CD14-positive monocyte (primary cell): ENCODE data around the gene FBXO30. TPM values are rescaled to one million over a fixed set of nuclear protein-coding genes. Genes with fewer than 3 reads are reported as not detected.
A peak's percentile ranks its signal among the peaks of the same experiment; 100 is the strongest.

Experiments
- DNase-seq, 3 donors: peaks; one replicate each; pipeline ENCODE4 v3.0.0-alpha.2; 2011 to 2022
- H2AFZ ChIP-seq: 2 replicates; pipeline ENCODE4 v1.6.0; 2012; ENCODE audit warnings: mild to moderate bottlenecking, low read depth, low read length, inconsistent platforms; ENCODE audit not compliant: insufficient read depth, poor library complexity, severe bottlenecking
- H3K27ac ChIP-seq, 2 donors: 1 replicate in 1 of 2; 2 replicates in 1 of 2; pipeline ENCODE4 v1.5.1; 2012 to 2013; ENCODE audit warnings: low read length in 2 of 2, control low read depth in 1 of 2, inconsistent platforms in 1 of 2, low read depth in 1 of 2, mild to moderate bottlenecking in 1 of 2
- H3K27me3 ChIP-seq, 2 donors: one replicate each; pipeline versions ENCODE4 v1.6.0 to v1.6.1; 2011 to 2013; ENCODE audit warnings: low read length in 2 of 2; ENCODE audit not compliant: control insufficient read depth in 2 of 2, insufficient read depth in 2 of 2
- H3K36me3 ChIP-seq, 2 donors: replicated peaks in 1 of 2; 1 replicate in 1 of 2; 2 replicates in 1 of 2; pipeline versions ENCODE4 v1.5.1 to v1.6.1; 2012 to 2013; ENCODE audit warnings: low read length in 2 of 2, control low read depth in 1 of 2, inconsistent platforms in 1 of 2, mild to moderate bottlenecking in 1 of 2; ENCODE audit not compliant: insufficient read depth in 2 of 2, control insufficient read depth in 1 of 2
- H3K4me1 ChIP-seq, 2 donors: 1 replicate in 1 of 2; 2 replicates in 1 of 2; pipeline versions ENCODE4 v1.5.1 to v1.6.1; 2012 to 2013; ENCODE audit warnings: low read length in 2 of 2, control low read depth in 1 of 2, inconsistent platforms in 1 of 2, mild to moderate bottlenecking in 1 of 2, moderate library complexity in 1 of 2; ENCODE audit not compliant: insufficient read depth in 2 of 2, control insufficient read depth in 1 of 2
- H3K4me2 ChIP-seq: replicated peaks from 2 replicates; pipeline ENCODE3; 2012; ENCODE audit warnings: low read length, moderate library complexity, mild to moderate bottlenecking; ENCODE audit not compliant: poor library complexity, severe bottlenecking; ENCODE audit errors: extremely low read depth
- H3K4me3 ChIP-seq, 3 experiments: fragments of 200-600 bp in 1 of 3; sonication (generic) in 1 of 3; replicated peaks in 1 of 3; 1 replicate in 2 of 3; 2 replicates in 1 of 3; pipeline ENCODE4 v1.5.1; 2011 to 2013; ENCODE audit warnings: low read length in 3 of 3, mild to moderate bottlenecking in 3 of 3, control low read depth in 2 of 3, low read depth in 2 of 3, inconsistent platforms in 1 of 3, moderate library complexity in 1 of 3
- H3K79me2 ChIP-seq: 2 replicates; pipeline ENCODE4 v1.6.0; 2012; ENCODE audit warnings: mild to moderate bottlenecking, control low read depth, inconsistent platforms, low read length, moderate library complexity; ENCODE audit not compliant: insufficient read depth
- H3K9ac ChIP-seq: 2 replicates; pipeline ENCODE4 v1.6.0; 2017; ENCODE audit warnings: low read length, mild to moderate bottlenecking; ENCODE audit not compliant: insufficient read depth, poor library complexity, severe bottlenecking
- H3K9me3 ChIP-seq, 2 donors: replicated peaks in 1 of 2; 1 replicate in 1 of 2; 2 replicates in 1 of 2; pipeline versions ENCODE4 v1.5.1 to v1.6.1; 2012 to 2013; ENCODE audit warnings: low read length in 2 of 2, control low read depth in 1 of 2; ENCODE audit not compliant: control insufficient read depth in 1 of 2, insufficient read depth in 1 of 2
- H4K20me1 ChIP-seq: 2 replicates; pipeline ENCODE4 v1.6.0; 2012; ENCODE audit warnings: mild to moderate bottlenecking, low read length, control low read depth, moderate library complexity; ENCODE audit not compliant: insufficient read depth
- H3K27ac Mint-ChIP-seq, 7 donors: one replicate each; pipeline ENCODE4 v1.8.0; 2020; ENCODE audit warnings: mild to moderate bottlenecking in 7 of 7, mixed read lengths in 7 of 7, moderate library complexity in 6 of 7, inconsistent platforms in 2 of 7
- H3K27me3 Mint-ChIP-seq, 3 donors: one replicate each; pipeline ENCODE4 v1.8.0; 2021 to 2022; ENCODE audit warnings: low read depth in 3 of 3, mild to moderate bottlenecking in 3 of 3, mixed read lengths in 3 of 3, moderate library complexity in 3 of 3, inconsistent platforms in 1 of 3
- H3K36me3 Mint-ChIP-seq, 2 donors: one replicate each; pipeline ENCODE4 v1.8.0; 2020; ENCODE audit warnings: mixed read lengths in 2 of 2, inconsistent platforms in 1 of 2, mild to moderate bottlenecking in 1 of 2
- H3K4me1 Mint-ChIP-seq: one replicate; pipeline ENCODE4 v1.8.0; 2020; ENCODE audit warnings: mild to moderate bottlenecking, mixed read lengths
- H3K4me3 Mint-ChIP-seq, 2 donors: one replicate each; pipeline ENCODE4 v1.8.0; 2020; ENCODE audit warnings: mild to moderate bottlenecking in 2 of 2, mixed read lengths in 2 of 2, moderate library complexity in 1 of 2
- H3K9me3 Mint-ChIP-seq, 7 donors: one replicate each; pipeline ENCODE4 v1.8.0; 2020 to 2022; ENCODE audit warnings: mixed read lengths in 7 of 7, mild to moderate bottlenecking in 6 of 7, moderate library complexity in 6 of 7, inconsistent platforms in 2 of 7
- WGBS: methylation state at CpG from one replicate; pipeline ENCODE4 v1.1.5; 2013; ENCODE audit warnings: missing lambda C conversion rate; ENCODE audit not compliant: insufficient coverage; 5-methylcytosine and 5-hydroxymethylcytosine counted together
- intact Hi-C, 2 donors: fragments of 100-400 bp; cut with micrococcal nuclease; formaldehyde crosslinking; loops; one replicate each; pipeline versions ENCODE4 v1.15.0 to v1.15.1; 2023
- polyA plus RNA-seq, 3 donors: library from polyadenylated mRNA; depleted of rRNA in 1 of 3; unstranded in 2 of 3; stranded (reverse) in 1 of 3; fragments of 300-500 nt in 2 of 3; fragments of >200 nt in 1 of 3; fragmentation: Illumina TruSeq in 2 of 3; gene quantifications; 1 replicate in 2 of 3; 2 replicates in 1 of 3; pipeline ENCODE4 v1.2.3, GENCODE V29; 2012 to 2021
- TF ChIP-seq, protein P1 (sequence below): fragments of 200-600 bp; IDR thresholded peaks from one replicate; pipeline ENCODE4 v1.8.0; 2022; ENCODE audit warnings: antibody characterized with exemption, mild to moderate bottlenecking

Gene FBXO30
- polyA plus RNA-seq, 3 donors, result 0.83 to 1.7 (median 1.1) TPM

DNA sequence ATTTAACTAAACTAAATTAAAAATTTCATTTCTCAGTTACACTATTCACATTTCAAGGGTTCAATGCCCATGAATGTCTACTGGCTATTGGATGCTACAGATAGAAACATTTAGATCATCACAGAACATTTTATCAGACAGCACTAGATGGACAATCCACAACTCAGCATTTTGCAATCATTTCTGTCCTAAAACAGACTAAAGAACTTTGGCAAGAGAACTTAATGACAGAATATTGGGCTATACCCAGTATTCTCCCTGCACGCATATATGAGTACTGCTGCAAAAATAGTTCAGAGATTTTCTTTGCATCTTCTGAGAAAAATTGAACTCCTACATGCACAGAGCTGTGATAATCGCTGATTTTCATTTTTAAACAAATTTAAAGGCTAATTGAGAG, 36.1 kb upstream of the FBXO30 start:
- TF ChIP-seq, protein P1, sequence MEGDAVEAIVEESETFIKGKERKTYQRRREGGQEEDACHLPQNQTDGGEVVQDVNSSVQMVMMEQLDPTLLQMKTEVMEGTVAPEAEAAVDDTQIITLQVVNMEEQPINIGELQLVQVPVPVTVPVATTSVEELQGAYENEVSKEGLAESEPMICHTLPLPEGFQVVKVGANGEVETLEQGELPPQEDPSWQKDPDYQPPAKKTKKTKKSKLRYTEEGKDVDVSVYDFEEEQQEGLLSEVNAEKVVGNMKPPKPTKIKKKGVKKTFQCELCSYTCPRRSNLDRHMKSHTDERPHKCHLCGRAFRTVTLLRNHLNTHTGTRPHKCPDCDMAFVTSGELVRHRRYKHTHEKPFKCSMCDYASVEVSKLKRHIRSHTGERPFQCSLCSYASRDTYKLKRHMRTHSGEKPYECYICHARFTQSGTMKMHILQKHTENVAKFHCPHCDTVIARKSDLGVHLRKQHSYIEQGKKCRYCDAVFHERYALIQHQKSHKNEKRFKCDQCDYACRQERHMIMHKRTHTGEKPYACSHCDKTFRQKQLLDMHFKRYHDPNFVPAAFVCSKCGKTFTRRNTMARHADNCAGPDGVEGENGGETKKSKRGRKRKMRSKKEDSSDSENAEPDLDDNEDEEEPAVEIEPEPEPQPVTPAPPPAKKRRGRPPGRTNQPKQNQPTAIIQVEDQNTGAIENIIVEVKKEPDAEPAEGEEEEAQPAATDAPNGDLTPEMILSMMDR, result no peak
- whole genome bisulfite sequencing, result no CpG with 5 or more reads among the region's 2 CpGs

DNA sequence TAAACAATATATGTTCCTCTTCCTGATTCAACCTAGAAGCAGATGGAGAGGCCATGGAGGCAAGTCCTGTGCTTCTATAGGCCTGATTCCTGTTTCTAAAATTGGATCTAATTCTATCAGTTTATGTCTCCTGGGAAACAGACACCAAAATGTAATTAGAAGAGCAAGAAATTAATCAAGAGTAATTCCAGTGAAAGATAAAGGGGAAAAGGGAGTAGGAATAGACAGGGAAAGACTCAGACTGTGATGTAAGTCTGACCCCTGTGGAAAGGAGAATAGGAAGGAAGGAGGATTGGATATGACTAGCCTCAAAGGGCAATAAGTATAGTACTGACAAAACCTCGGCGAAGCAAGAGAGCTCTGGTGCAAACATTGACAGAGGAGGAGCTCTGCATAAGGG, 33.9 kb upstream of the FBXO30 start:
- H3K27ac ChIP-seq, result no peak overlapping the region
- Mint-ChIP-seq H3K27ac (peak overlapping the region in 2 of 7 donors; percentile 50 to 86), H3K4me1 (peaks cover 20% of the 10 kb centered on the region), H3K4me3 (no peak overlapping the region), H3K9me3 (peaks cover 0 to 3% (median 0%) of the 10 kb centered on the region in 7 donors), H3K36me3 (peaks cover 0 to 5% of the 10 kb centered on the region in 2 donors), H3K27me3 (peaks cover 0 to 2% (median 0%) of the 10 kb centered on the region in 3 donors)
- peaks cover 3 to 7% of the 10 kb centered on the region in 2 donors for H3K4me1 ChIP-seq
- WGBS, result 94% methylated on average over 2 of the region's 2 CpGs
- H4K20me1 ChIP-seq, result no peaks in the 10 kb centered on the region
- TF ChIP-seq, protein P1, result no peak
- no peaks in the 10 kb centered on the region for H3K27me3 ChIP-seq
- H3K9me3 ChIP-seq, result no peaks in the 10 kb centered on the region
- H2AFZ ChIP-seq, result no peak overlapping the region
- H3K4me3 ChIP-seq, result no peak overlapping the region
- no peak overlapping the region for H3K4me2 ChIP-seq
- intact Hi-C loops, result no loop called here
- no peaks in the 10 kb centered on the region for H3K36me3 ChIP-seq
- no peak overlapping the region for H3K9ac ChIP-seq
- no peaks in the 10 kb centered on the region for H3K79me2 ChIP-seq
- DNase-seq, result no peak

More for the DNA sequence above, 36.1 kb upstream of the FBXO30 start:
- H3K36me3 ChIP-seq, result no peaks in the 10 kb centered on the region
- no peaks in the 10 kb centered on the region for H3K27me3 ChIP-seq
- H2AFZ ChIP-seq, result no peak overlapping the region
- H3K9me3 ChIP-seq, result no peaks in the 10 kb centered on the region
- Mint-ChIP-seq H3K9me3 (peaks cover 0 to 2% (median 0%) of the 10 kb centered on the region in 7 donors), H3K36me3 (no peaks in the 10 kb centered on the region), H3K4me1 (peaks cover 20% of the 10 kb centered on the region), H3K27me3 (peaks cover 0 to 2% (median 0%) of the 10 kb centered on the region in 3 donors), H3K4me3 (no peak overlapping the region), H3K27ac (no peak overlapping the region)
- H3K4me1 ChIP-seq, result peaks cover 3 to 7% of the 10 kb centered on the region in 2 donors
- H4K20me1 ChIP-seq, result no peaks in the 10 kb centered on the region
- H3K4me2 ChIP-seq, result no peak overlapping the region
- no peaks in the 10 kb centered on the region for H3K79me2 ChIP-seq
- no peak overlapping the region for H3K4me3 ChIP-seq
- intact Hi-C loops, result no loop called here
- H3K9ac ChIP-seq, result no peak overlapping the region
- DNase-seq, result no peak
- H3K27ac ChIP-seq, result no peak overlapping the region
